ENCODE results near the gene F3.

Gene F3

DNA sequence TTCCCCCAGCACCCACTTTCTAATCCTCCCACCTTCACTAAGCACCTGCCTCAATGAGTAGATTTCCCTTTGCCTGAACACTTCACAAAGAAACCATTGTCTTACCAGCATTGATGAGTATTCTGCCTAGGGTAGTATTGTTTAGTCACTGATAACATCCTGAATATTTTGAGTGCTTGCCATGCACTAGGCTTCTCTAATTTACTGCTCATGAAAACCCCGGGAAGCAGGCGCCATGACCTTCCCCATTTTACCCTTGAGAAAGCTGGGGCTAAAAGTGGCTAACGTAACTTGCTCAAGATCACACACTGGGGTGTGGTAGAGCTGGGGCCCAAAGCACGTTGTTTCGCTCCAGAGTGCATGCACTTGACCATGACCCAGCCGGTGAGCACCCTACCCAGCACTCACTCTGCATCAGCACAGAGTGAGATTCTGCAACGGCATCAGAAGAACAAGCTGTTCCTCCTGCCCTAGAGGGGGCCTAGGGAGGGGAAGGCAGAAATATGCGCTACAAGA, 10.6 kb upstream of the F3 start:
- no peak for DNase-seq (ENCODE audit: low read depth in 3 of 3)

DNA sequence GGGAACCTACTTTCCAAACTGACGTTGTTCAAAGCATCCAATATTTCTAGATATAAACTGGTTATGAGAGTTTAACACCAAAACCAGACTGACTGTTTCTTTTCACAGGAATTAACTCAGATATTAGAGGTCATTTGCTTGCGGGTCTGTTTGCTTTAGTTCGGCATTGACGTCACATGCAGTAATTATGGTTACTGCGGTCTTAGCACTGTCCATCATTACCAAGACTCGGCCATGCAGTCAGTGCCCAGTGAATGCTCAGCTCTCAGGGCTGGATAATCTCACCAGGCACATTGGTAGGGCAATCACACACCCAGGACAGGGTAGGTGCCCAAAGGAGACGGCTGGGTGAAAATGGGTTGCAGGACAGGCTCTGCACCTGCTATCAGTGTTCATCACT, 9.9 kb upstream of the F3 start:
- DNase-seq (ENCODE audit: low read depth in 3 of 3) = no peak

DNA sequence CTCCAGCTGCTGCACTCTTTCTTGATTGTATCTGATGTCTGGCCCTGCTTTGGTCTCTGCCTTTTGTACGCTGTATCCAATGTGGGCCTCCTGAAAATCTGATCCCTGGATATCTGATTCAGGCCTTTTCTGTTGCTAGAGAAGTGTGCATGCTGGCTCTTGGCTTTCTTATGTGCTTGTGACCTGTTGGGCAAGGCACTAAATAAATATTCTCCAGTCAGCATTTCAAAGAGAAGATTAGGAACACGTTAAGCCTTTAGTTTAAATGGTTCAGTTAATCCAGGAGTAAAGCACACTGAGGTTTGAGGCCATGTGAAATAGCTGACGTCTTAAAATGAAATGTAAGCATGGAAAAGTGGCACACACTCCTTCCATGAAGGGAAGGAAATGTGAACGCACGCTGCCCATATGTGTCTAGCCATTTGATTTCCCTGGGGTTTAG, 9.3 kb upstream of the F3 start:
- no peak for DNase-seq (ENCODE audit: low read depth in 3 of 3)

- no peak for DNase-seq (ENCODE audit: low read depth in 3 of 3)
These were observed 8.8 kb upstream of the F3 start for GRCh38 chr1:94550396-94550795.

- DNase-seq (ENCODE audit: low read depth in 3 of 3) = no peak
These were observed 8.1 kb upstream of the F3 start for GRCh38 chr1:94549706-94550105.

- no peak for DNase-seq (ENCODE audit: low read depth in 3 of 3)
These were observed 3.3 kb upstream of the F3 start for GRCh38 chr1:94544706-94545490.

DNA sequence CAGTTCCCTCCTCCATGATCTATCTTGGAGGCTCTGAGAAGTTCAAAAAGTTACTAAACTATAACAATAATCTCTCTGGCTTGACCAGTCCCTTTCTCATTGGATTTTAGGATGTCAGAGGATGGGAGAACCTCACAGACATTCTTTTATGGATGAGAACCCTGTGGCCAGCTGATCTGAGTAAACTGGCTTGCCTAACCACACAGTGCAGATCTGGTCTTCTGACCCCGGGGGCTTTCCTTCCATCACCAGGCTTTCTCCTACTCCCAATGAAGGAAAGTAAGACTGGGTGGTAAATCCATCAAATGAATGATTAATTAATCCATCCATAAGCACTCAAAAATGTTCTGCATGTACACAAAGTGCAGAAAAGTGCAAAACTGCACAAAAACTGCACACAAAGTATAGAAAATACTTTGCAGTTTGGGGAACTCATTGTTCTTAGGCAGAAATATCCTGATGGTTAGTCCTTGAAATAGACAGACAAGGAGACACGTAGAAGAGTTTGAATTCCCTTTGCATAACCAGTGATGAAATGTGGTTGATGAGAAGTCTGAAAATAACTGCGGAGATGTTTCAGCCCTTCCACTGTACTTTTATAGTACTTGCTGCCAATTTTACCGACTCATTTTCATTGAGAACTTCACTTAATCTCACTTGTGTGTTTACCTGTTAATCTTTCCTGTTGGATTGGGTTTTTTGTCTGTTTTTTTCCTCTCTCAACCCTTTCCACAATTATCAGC, 2.5 kb upstream of the F3 start:
- DNase-seq (ENCODE audit: low read depth in 3 of 3) = no peak

DNA sequence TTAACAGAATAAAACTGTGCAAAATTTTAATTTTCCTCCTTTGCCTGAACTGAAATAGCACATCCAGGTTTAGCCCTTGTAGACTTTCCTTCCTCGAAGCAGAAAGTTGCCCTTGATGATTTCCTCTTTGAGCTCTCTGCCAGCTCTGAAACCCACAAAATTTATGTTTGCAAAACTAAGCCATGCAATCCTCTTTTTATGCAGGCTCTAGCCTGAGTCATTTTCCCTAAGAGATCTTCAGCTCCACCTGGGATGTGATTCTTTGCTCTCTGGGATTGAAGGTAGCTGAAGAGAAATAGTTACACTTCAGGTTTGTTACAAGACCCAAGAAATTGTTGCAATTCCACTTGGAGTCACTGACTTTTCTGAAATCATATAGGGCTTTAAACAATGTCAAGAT, 1.4 kb upstream of the F3 start:
- no peak for DNase-seq (ENCODE audit: low read depth in 3 of 3)

GRCh38 chr1:94542088-94542870, 720 bp upstream of the F3 start:
- DNase-seq (ENCODE audit: low read depth in 3 of 3) = no peak

GRCh38 chr1:94540440-94541245, 916 bp downstream of the F3 start:
- no peak for DNase-seq (ENCODE audit: low read depth in 3 of 3)

GRCh38 chr1:94539496-94539895, 2.1 kb downstream of the F3 start:
- no peak for DNase-seq (ENCODE audit: low read depth in 3 of 3)

GRCh38 chr1:94538243-94538827, 3.2 kb downstream of the F3 start:
- DNase-seq (ENCODE audit: low read depth in 3 of 3) = no peak

GRCh38 chr1:94537254-94537653, 4.3 kb downstream of the F3 start:
- no peak for DNase-seq (ENCODE audit: low read depth in 3 of 3)

GRCh38 chr1:94535879-94536278, 5.7 kb downstream of the F3 start:
- DNase-seq (ENCODE audit: low read depth in 3 of 3) = no peak

DNA sequence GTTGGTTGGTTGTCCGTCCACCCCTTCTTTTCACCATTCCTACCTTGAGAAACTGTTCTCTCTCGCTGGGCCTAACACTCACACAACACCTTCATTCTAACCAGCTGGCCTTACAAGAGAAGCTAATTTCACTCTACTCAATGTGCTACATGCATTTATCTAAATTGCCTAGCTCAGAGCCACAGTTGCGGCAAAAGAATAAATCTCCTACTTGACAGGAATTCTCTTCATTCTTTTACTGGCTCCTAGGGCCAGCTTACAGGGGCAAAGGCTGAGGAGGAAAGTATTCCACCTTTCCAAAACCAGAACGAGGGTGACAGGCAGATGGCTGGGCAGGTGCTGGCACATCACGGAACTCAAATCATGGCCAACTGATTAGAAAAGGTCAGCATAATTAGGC, 6.5 kb downstream of the F3 start:
- DNase-seq (ENCODE audit: low read depth in 3 of 3) = no peak

- DNase-seq (ENCODE audit: low read depth in 3 of 3) = no peak
These were observed 9.5 kb downstream of the F3 start for GRCh38 chr1:94532077-94532476.

DNA sequence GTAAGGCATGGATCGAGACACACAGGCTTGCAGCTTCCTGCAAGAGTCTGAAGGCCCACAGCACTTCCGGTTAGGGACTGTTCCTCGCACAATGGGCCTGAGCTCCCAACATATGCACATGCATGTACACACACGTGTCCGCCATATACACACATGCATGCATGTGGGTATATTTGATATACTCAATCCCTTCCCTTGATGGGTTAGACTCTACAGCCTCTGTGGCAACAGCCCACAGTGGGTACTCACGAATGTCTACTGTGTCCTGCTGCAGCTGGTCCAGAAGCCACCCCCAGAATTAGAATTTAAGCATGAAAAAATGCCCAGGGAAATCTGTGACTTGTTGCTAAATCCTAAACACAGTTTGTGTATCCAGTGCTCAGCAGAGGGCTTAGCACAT, 9.9 kb downstream of the F3 start:
- DNase-seq (ENCODE audit: low read depth in 3 of 3) = no peak

- DNase-seq (ENCODE audit: low read depth in 3 of 3) = no peak
These were observed 11.1 kb downstream of the F3 start for GRCh38 chr1:94530373-94530878.

GRCh38 chr1:94529416-94529815, 12.1 kb downstream of the F3 start:
- no peak for DNase-seq (ENCODE audit: low read depth in 3 of 3)

DNA sequence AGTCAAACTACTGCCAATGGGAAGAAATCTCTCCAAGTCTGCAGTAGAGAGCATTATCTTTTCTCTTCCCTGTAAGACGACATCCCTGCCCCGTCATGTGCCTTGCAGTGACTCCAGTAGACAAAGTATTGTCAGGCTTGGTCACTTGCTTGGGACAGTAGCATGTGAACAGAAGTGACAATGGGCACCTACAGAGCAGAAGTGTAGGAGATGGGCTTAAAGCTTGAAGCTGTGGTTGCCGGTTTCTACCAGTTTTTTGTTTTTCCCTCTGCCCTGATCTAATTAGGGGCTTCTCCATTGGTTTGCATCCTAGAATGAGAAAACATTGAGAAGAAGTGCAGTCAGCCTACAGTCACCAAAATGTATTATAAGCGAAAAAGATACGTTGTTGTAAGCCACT, 12.7 kb downstream of the F3 start:
- no peak for DNase-seq (ENCODE audit: low read depth in 3 of 3)

GRCh38 chr1:94528299-94528698, 13.3 kb downstream of the F3 start:
- no peak for DNase-seq (ENCODE audit: low read depth in 3 of 3)
